ENCODE measurements around the gene MIEF2. TPM values are rescaled to one million over a fixed set of nuclear protein-coding genes. Genes with fewer than 3 reads are reported as not detected.

The MIEF2 gene
- total and polyA plus RNA-seq, 2 donors (not counting 1 experiment from before 2014, with no cell fraction given), result 13.3 to 18.7 TPM

Other genes with a start within 250 kb of the MIEF2 start
- gene ATPAF2, start 221.5 kb upstream of the MIEF2 start, total RNA-seq, result 73.5 and 79.5 TPM in 2 replicates
- 60.5 and 70.5 TPM in 2 replicates for gene ATPAF2, start 221.5 kb upstream of the MIEF2 start, polyA plus RNA-seq
- 11.6 and 11.8 TPM in 2 replicates for gene GID4, start 221.3 kb upstream of the MIEF2 start, total RNA-seq
- 4.9 and 5.6 TPM in 2 replicates for gene GID4, start 221.3 kb upstream of the MIEF2 start, polyA plus RNA-seq
- gene DRG2, start 172.7 kb upstream of the MIEF2 start, total RNA-seq, result 67.8 and 73.1 TPM in 2 replicates
- 56.9 and 58.7 TPM in 2 replicates for gene DRG2, start 172.7 kb upstream of the MIEF2 start, polyA plus RNA-seq
- 1.5 and 2.5 TPM in 2 replicates for gene MYO15A, start 151.9 kb upstream of the MIEF2 start, total RNA-seq
- 1.7 and 3.1 TPM in 2 replicates for gene MYO15A, start 151.9 kb upstream of the MIEF2 start, polyA plus RNA-seq
- 103 and 104 TPM in 2 replicates for gene ALKBH5, start 76.8 kb upstream of the MIEF2 start, total RNA-seq
- 63.3 and 97.4 TPM in 2 replicates for gene ALKBH5, start 76.8 kb upstream of the MIEF2 start, polyA plus RNA-seq
- 14.9 and 15.7 TPM in 2 replicates for gene LLGL1, start 35.0 kb upstream of the MIEF2 start, total RNA-seq
- 12.3 and 15.2 TPM in 2 replicates for gene LLGL1, start 35.0 kb upstream of the MIEF2 start, polyA plus RNA-seq
- 335 and 357 TPM in 2 replicates for gene FLII, start 1.9 kb upstream of the MIEF2 start, total RNA-seq
- 507 and 531 TPM in 2 replicates for gene FLII, start 1.9 kb upstream of the MIEF2 start, polyA plus RNA-seq
- 55.8 and 61.7 TPM in 2 replicates for gene TOP3A, start 54.3 kb downstream of the MIEF2 start, total RNA-seq
- gene TOP3A, start 54.3 kb downstream of the MIEF2 start, polyA plus RNA-seq, result 13.2 and 13.4 TPM in 2 replicates
- 47.3 and 48.0 TPM in 2 replicates for gene SMCR8, start 54.6 kb downstream of the MIEF2 start, total RNA-seq
- gene SMCR8, start 54.6 kb downstream of the MIEF2 start, polyA plus RNA-seq, result 16.2 and 17.4 TPM in 2 replicates
- gene SHMT1, start 102.9 kb downstream of the MIEF2 start, total RNA-seq, result 23.5 and 28.0 TPM in 2 replicates
- gene SHMT1, start 102.9 kb downstream of the MIEF2 start, polyA plus RNA-seq, result 6.3 and 6.9 TPM in 2 replicates
- gene EVPLL, start 117.1 kb downstream of the MIEF2 start, total RNA-seq, result not detected in 2 replicates
- 0.06 TPM in 1 of 2 replicates, not detected in the other for gene EVPLL, start 117.1 kb downstream of the MIEF2 start, polyA plus RNA-seq
- 0.44 TPM in 1 of 2 replicates, not detected in the other for gene LGALS9C, start 216.1 kb downstream of the MIEF2 start, total RNA-seq
- 0.25 TPM in 1 of 2 replicates, not detected in the other for gene LGALS9C, start 216.1 kb downstream of the MIEF2 start, polyA plus RNA-seq

Data from B cell (primary cell).